NCI-H1092 treated with DMSO at 0.1 percent for 48 hours (cell line): Measurements from ENCODE around the gene AMBRA1.
"Not testable (repeated sequence)": the region's sequence is repeated elsewhere in the genome, so short reads cannot be mapped to it uniquely, and the experiment has no call there.

Experiments
- DNase-seq: peaks from one replicate; lab custom pipeline; 2025; lab: John Stamatoyannopoulos, UW

The AMBRA1 gene

GRCh38 chr11:46612326-46612725, 18.5 kb upstream of the AMBRA1 start:
- no peak for DNase-seq

- DNase-seq: no peak
Observed at GRCh38 chr11:46611526-46612304, 17.9 kb upstream of the AMBRA1 start.

GRCh38 chr11:46609386-46609785, 15.6 kb upstream of the AMBRA1 start:
- DNase-seq: no peak

GRCh38 chr11:46607516-46607915, 13.7 kb upstream of the AMBRA1 start:
- no peak for DNase-seq

- no peak for DNase-seq
Observed at GRCh38 chr11:46604796-46605195, 11.0 kb upstream of the AMBRA1 start.

- DNase-seq: no peak
Observed at GRCh38 chr11:46603704-46604308, 10.0 kb upstream of the AMBRA1 start.

- DNase-seq: no peak
Observed at GRCh38 chr11:46601129-46601528, 7.3 kb upstream of the AMBRA1 start.

GRCh38 chr11:46600194-46600960, 6.6 kb upstream of the AMBRA1 start:
- no peak for DNase-seq

- DNase-seq: no peak
Observed at GRCh38 chr11:46599340-46600193, 5.7 kb upstream of the AMBRA1 start.

GRCh38 chr11:46597609-46598219, 3.9 kb upstream of the AMBRA1 start:
- DNase-seq: no peak

- no peak for DNase-seq
Observed at GRCh38 chr11:46597155-46597554, 3.3 kb upstream of the AMBRA1 start.

GRCh38 chr11:46594785-46595184, 962 bp upstream of the AMBRA1 start:
- DNase-seq: no peak

GRCh38 chr11:46594374-46594700, 514 bp upstream of the AMBRA1 start:
- no peak for DNase-seq

- no peak for DNase-seq
Observed at GRCh38 chr11:46590740-46591605, 2.9 kb downstream of the AMBRA1 start.

GRCh38 chr11:46588915-46589314, 4.9 kb downstream of the AMBRA1 start:
- no peak for DNase-seq

- no peak for DNase-seq
Observed at GRCh38 chr11:46588131-46588530, 5.7 kb downstream of the AMBRA1 start.

- DNase-seq: not testable (repeated sequence)
Observed at GRCh38 chr11:46583513-46583912, 10.3 kb downstream of the AMBRA1 start.

GRCh38 chr11:46582588-46582987, 11.2 kb downstream of the AMBRA1 start:
- DNase-seq: no peak

- no peak for DNase-seq
Observed at GRCh38 chr11:46577058-46577457, 16.8 kb downstream of the AMBRA1 start.

- DNase-seq: no peak
Observed at GRCh38 chr11:46574656-46575055, 19.2 kb downstream of the AMBRA1 start.
